Stimulated activated CD8-positive, alpha-beta memory T cell treated with anti-CD3 and anti-CD28 coated beads, Interleukin-7, amount 100 ng/mL, for 4 hours (primary cell): ENCODE results near the gene CAV1.

Experiments used
- DNase-seq, 2 donors: peaks; one replicate each; pipeline ENCODE4 v3.0.0-alpha.2; 2020; ENCODE audit warnings: low read depth in 2 of 2

The CAV1 gene

DNA sequence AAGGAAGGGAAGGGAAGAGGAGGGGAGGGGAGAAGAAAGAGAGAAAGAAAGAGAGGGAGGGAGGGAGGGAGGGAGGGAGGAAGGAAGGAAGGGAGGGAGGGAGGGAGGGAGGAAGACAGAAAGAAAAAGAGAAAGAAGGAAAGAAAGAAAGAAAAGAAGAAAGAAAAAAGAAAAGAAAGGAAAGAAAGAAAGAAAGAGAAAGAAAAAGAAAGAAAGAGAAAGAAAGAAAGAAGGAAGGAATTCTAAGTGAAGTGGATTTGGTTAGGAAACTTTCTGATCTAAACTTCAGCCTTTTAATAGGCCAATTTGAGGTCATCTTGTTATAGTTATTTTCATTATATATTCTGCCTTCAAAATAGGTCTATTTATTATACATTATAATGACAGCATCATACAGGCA is 21.0 kb upstream of the CAV1 start:
- no peak for DNase-seq

DNA sequence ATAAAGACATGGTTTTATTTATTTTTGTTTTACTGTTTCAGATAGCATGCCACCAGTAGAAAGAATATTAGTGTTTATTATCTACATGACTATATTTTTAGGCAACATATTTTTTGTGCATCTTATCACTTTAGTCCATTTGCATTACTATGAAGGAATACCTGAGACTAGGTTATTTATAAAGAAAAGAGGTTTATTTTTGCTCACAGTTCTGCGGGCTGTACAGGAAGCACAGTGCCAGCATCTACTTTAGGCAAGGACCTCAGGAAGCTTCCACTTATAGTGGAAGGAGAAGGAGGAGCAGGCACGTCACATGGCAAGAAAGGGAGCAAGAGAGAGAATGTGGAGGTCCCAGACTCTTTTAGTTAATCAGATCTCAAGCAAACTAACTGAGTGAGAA is 19.6 kb upstream of the CAV1 start:
- DNase-seq: no peak

DNA sequence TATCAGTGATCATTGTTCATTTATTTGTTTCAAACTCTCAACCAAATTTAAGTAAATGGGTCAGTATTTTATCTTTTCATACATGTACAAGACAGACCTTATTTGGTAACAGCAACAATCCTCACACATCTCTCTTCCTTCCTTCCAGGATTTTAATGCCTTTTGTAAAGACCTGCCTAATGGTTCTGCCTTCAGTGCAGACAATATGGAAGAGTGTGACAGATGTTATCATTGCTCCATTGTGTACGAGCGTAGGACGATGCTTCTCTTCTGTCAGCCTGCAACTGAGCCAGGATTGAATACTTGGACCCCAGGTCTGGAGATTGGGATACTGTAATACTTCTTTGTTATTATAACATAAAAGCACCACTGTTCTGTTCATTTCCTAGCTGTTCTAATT is 19.0 kb upstream of the CAV1 start:
- no peak for DNase-seq

DNA sequence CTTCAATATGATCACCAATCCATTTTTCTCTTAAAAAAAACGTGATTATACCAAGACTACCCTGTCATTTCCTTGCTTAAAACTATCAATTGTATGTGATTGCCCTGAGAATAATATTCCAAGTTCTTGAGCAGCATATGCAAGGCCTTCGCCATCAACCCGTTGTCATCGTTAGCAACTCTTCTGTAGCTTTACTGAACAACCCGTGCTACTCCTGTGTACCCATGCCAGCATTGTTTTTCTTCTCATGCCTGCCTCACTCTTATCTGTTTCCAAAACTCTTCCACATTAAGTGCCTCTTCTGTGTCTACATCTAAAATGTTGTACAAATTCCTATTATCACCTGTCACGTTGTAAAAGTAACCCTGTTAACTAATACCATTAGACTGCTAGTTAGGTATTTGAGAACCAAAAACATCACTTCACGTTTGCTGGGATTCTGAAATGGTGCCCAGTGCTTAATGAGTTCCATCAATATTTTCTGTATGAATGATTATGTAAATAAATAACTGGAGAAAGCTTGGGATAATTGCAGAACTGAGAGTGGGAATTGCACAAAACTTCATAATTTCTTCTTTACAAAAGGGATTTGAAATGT is 14.8 kb upstream of the CAV1 start:
- DNase-seq: no peak

DNA sequence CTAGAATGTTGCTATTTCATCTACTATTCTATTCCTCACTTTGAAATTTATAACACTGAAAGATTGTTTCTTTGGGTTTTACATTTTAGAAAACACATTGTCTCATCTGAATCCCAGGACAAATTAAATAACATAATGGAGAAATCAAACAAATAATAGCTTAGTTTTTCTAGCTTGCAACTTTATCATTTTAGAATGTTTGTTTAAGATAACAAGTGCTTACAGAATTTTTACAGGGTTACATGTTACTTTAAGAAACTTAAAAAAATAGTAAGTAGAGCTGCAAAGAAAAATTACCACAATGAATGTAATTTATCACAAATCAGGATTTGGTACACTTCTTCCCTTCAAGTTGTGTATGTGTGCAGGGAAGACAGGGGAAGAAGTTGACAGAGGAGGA is 14.0 kb upstream of the CAV1 start:
- no peak for DNase-seq

DNA sequence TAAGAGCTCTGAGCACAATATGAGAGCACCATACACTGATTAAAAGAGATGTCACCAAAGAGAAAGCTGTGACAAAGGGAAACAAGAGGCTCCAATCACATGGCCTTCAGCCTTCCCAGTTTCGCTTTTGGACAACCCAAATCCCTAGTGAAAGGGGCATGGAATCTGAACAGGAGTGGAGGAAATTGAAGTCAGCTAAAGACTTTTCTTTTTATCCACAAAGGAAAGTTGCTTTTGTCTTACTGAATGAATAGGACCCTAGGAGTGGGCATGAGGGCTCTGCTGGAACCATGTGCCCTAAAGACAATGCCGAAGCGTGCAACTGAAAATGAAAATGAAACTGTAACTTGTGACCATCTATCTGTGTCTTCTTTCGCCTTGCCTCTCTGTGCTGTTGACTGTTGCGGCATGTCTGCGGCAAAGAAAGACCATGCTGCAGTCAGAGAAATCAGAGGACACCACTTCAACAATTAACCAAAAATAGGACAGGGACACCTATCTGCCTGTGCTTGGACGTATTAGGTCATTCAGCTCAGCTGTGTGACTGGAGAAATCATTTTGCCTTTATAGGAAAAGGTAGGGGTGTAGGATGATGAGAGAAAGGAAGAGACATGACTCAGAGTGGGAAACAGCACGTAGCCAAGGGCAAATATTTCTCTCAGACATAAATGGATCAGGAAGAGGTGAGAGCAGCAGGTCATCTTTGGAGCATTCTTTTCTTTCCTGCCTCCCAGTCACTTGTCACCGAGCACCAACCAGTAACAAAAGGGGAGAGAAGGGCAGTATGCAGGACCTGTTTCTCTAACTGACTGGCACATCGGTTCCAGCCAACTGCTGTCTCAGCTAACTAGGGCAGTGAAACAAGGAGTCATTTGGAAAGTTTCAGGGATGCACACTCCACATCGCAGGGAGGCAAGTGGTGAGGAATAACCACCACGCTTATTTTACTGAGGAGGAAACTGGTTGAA is 13.0 kb upstream of the CAV1 start:
- no peak for DNase-seq

DNA sequence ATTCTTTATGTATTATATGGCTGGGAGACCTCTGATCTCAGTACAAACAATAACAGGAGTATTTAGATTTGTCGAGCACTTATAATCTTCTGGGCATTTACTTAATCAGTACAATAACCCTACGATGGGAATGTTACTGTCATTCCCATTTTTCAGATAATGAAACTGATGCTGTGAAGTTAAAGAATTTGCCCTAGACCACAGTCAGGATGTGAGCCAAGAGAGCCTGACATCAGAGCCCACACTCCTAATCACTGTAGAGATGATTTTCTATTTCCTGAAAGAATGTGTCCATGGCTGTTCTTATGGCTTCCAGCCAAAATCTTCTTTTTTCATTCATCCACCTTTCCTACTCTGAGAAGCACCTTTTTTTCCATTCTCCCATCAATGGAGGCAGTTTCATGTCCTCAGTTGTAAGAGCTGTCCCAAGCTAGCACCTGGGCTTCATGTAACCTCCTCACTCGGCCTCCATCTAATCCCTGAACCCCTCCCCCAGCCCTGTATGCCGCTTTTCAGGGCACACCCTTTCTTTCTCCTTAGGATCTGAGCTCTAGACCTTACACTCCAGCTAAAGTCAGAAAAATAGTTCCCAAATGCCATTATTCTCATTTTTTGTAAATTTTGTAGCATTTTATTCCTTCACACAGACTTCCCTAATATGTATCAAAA is 12.2 kb upstream of the CAV1 start:
- DNase-seq: no peak

DNA sequence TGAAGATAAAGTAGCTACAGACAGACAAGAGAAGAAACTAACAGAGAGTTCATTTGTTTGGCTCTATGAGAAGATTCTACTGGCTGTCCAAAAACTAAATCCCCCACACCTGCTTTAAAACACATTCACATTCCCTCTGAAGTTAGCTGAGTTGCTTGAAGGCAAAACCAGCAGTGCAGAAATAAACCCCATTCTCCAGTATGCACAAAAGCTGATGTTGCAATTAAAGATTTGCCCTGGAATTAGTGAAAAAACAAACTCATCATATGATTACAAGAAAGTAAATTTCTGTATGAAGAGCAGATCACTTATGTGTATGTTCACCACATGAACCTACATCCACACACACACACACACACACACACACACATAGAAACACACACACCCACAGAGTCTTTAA is 9.3 kb upstream of the CAV1 start:
- DNase-seq: no peak

DNA sequence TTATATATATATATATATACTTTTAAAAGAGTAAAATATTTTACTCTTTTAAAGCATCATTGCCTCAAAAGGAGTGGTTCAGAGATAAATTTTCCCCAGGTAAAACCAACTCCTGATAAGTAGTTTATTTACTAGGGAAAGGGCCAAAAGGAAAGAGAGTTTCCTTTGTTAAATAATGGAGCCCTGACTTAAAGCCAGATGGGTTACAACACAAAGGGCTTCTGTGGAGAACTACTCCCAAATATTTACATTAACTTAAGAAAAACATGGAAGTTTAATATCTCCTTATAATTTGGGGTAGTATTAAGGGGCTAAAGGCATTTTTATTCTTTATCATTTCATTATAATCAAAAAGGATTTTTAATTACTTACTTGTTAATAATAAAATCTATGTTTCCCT is 8.5 kb upstream of the CAV1 start:
- no peak for DNase-seq

DNA sequence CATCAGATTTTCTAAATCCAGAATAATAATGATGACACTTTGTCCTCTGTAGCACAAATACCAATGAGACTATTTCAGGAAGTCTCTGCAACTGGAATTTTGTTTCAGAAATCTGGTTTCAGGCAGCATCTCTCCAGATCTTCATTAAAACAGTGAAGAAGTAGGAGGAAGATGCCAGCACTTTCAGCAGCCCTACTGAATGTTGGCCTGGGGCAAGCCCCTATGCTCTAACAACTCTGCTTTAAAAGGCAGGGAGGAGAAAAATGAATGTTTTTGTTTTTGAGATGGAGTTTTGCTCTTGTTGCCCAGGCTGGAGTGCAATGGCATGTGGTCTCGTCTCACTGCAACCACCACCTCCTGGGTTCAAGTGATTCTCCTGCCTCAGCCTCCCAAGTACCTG is 7.2 kb upstream of the CAV1 start:
- DNase-seq: no peak

DNA sequence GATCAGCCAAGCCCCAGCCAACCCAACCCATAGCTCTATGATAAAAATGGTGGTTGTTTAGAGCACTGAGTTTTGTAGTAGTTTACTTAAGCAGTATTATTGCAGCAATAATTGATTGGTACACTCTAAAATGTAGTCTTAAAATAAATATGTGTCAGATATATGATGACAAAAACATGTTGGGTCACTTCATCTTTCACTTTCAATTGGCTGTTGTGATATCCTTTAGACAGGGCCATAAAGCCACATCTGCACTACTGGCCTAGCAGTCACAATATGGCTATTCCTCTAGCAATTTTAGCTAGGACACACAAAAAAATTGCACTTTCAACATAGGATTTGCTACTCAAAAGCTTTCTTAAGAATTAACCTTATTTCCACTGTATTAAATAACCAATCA is 5.9 kb upstream of the CAV1 start:
- DNase-seq: no peak

DNA sequence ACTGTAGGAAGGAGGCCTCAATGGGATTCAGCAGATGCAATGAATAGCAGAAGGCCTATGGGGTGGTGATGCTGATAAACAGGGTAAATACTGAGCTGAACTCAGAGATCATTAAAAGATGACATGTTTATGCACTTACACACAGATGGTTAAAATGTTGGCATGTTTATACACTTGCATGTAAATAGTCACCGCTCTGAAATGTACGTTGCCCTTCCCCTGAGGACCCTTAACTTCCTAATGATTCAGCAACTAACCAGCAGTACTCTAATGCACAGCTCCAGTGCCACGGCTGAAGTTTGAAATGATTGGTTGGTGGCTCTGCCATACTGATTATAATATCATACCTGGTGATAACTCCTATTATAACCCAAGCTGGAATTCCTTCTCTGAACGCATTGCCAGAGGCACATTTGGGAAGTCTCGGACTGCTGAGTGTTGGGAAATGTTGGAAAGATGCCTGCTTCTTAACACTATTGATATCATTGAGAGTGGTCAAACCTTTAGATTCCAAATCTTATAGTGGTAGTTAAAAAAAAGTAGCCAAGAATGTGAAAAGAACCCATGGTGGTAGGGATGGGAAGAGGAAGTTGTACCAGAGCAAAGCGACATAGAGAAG is 3.7 kb upstream of the CAV1 start:
- no peak for DNase-seq

DNA sequence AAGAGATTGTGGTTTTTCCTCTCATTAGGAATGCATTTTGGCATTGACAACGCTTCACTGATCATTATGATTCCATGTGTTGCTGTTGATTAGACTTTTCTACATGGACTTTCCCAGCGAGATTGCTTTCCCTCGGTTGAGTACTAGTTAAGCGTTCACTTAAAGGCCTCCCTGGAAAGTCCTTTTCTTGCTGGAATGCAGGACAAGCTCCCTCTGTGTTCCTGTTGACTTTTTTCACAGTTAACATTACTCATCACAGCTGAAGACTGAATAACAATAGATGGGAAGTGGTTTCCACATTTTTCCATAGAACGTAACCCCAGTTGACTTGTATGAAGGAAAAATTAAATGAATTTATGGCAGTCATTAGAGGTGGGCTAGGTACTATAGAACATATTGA is 2.6 kb upstream of the CAV1 start:
- DNase-seq: no peak

DNA sequence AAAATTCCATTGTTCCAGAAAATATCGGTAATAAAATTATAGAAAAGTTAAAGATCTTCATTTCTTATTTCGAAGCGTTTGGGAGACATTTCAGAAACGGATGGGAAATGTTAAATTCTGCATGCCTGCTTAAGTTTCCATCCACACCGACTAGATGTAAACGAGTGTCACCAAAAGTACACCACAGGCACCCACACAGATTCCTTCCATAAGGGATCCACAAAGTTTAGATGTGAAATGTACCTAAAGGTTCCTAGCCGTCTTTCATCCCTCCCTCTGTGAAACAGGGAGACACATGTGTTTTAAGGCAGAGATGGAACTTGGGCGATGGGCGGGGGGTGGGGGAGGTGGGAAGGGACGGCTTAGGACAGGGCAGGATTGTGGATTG is 621 bp upstream of the CAV1 start:
- no peak for DNase-seq

DNA sequence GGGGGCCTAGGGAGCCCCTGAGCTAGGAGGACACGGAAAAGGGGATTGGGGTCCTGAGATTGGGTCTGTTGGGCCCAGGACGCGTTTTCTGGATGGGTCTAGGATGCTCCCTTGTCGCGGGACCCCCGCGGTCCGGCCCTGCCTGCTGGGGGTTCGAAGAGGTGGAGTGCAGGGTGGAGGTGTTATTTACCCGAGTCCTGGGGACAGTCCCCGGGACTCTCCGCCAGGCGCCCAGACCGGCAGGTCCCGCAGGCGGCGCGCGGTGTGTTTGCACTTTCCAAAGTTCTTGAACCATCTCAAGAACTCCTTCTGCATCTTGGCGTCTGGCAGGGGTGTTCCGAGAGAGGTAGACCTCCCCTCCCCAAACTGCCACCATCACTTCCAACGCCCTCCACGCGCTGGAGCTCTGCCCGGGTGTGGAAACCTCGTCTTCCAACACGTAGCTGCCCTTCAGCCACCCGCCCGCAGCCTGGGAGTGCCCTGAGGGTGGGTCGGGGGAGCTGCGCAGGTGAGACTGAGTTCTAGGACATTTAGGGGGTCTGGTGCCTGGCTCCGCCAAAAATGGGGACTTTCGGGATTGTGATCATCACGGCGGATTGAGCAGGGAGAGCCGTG is 569 bp downstream of the CAV1 start:
- no peak for DNase-seq

DNA sequence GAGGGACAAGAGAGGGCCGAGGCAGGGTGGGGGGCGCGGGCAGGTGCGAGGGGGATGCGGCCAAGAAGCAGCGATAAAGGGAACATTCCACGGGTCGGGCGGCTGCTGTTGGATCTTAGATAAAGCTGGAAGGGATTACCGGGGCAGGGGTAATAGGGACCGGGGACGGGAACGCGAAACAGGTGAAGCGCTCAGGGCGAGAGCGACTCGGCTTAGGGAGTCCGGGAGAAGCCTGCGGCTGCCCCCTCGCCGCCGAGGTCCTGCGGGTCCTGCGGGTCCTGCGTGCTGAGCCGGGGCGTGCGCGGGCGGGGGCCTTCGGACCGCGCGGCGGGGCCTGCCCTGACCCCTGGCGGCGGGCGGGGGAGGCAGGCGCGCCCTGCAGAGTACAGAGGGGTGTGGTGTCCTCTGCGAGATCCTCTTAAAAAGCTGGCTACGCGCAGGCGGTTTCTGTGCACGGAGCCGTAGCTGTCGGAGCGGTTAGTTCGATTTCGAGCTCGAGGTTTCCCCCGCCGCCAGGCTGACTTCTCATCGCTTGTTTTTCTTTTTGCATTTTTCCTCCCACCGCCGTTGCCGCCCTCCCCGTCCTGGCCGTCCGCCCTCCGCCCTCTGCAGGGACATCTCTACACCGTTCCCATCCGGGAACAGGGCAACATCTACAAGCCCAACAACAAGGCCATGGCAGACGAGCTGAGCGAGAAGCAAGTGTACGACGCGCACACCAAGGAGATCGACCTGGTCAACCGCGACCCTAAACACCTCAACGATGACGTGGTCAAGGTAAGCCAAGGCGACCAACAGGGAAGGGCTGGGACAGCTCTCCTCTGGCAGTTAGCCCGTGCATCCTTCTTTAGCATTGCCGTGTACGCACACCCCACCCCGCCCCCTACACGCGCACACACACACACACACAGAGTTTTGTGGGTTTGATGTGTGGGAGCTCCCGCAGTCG is 1.4 kb downstream of the CAV1 start:
- peak; percentile 15 to 50 for DNase-seq

DNA sequence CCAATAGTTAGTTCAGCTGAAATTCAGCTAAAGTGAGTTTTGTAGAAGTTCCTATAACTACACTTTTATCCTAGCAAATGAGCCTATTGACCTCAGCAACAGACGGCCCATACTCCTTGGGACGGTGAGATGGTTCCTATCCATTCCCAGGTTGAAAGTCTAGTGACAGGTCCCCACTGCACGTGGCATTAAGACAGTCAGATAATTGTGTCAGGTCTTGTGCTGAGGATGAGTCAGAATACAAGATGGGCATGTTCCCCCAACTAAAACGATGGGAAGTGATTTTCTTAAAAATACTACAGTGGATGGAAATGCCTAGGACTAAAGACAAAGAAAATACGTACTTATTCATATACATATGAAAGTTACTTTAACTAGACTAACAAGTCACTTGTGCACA is 2.1 kb downstream of the CAV1 start:
- no peak for DNase-seq

DNA sequence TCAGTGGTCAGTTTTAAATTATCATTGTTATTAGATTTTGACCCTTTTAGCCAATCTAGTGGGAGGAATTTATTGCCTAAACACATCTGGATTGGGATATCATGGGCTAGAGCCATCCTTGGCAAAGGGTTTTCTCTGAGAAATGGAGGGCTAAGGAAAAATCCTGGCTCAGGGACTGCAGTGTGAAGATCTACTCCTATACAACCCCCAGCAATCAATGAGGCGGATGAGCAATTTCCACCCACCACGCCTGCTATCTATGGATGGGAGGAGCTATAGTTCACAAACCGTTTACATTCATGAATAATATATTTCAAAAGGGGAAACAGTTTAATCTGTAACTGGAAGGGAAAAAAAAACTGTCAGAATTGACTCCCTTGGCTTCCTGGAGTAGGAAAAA is 2.7 kb downstream of the CAV1 start:
- DNase-seq: no peak

DNA sequence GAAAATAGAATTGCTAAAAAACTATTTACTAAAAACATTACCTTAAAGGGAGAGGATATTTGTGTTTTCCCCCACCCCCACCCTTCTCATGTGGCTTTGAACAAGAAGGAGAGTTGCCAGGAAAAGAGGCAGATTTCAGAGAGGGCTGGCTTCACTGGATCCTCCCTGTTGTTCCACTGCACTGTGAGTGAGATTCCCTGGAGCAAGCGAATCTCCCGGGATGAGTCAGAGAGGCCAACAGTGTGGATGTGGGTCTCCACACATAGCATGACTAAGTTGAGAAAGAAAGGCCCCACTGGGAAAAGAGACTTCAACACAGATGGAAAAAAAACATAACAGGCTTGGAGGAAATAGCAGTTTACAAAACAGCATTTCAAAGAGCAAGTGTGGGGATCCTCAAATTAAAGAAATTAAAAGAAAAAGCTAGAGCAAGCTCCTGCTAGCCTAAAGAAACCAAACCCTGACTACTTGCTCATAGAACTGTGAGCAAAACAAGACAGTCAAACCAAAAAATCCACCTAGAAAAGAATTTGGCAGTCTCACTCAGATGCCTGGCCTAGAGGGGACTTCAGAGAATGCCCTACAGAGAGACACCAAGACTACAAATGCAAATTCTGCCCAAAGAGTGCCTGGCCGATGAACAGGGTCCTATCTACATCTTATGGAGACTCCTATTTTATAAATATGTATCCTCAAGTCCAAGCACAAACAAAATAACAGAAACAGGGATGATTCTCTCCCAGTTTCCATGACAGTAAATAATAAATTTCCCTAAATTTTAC is 3.4 kb downstream of the CAV1 start:
- DNase-seq: no peak

DNA sequence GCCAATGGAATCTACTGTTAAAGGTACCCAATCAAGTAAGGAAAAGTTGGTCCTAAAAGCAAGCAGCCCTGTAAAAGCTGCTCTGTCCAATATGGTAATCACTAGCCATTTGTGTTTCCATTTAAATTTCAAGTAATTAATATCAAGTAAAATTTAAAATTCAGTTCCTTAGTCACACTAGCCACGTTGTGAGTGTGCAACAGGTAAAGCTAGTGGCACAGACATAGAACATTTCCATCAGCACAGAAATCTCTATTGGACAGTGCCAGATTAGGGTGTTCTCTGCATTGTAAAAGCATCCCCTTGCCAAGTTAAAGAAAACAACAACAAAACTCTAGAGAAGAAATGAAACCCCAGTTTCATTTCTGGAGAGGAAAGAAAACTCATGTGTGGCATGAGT is 4.4 kb downstream of the CAV1 start:
- no peak for DNase-seq
